ENCODE results near the gene HSPA4.
"Not testable (repeated sequence)": the region's sequence is repeated elsewhere in the genome, so short reads cannot be mapped to it uniquely, and the experiment has no call there.

Gene HSPA4

GRCh38 chr5:133051542-133052316 lies at the start of gene HSPA4:
Gene HSPA4, plus strand, starts transcription at chr5:133052013. Its CDS starts 238 bp downstream, at chr5:133052251.
- DNase-seq = peak; percentile 88 to 95

- DNase-seq = no peak
These were observed 45.2 kb upstream of the HSPA4 start for GRCh38 chr5:133006653-133007052.

GRCh38 chr5:133008455-133008854 lies 43.4 kb upstream of the HSPA4 start:
- not testable (repeated sequence) for DNase-seq

- no peak for DNase-seq
These were observed 36.3 kb upstream of the HSPA4 start for GRCh38 chr5:133015466-133015865.

GRCh38 chr5:133017964-133018363 lies 33.8 kb upstream of the HSPA4 start:
- no peak for DNase-seq

GRCh38 chr5:133019471-133019870 lies 32.3 kb upstream of the HSPA4 start:
- DNase-seq = not testable (repeated sequence)

GRCh38 chr5:133025804-133026663 lies 25.8 kb upstream of the HSPA4 start, which contains the start of gene ZCCHC10:
Gene ZCCHC10, minus strand, starts transcription at chr5:133026549. Its CDS starts 12 bp downstream, at chr5:133026537.
- DNase-seq = peak; percentile 78 to 83

- no peak for DNase-seq
These were observed 25.1 kb upstream of the HSPA4 start for GRCh38 chr5:133026664-133027153.

- DNase-seq = no peak
These were observed 22.4 kb upstream of the HSPA4 start for GRCh38 chr5:133029416-133029815.

GRCh38 chr5:133030343-133031005 lies 21.3 kb upstream of the HSPA4 start:
- DNase-seq = no peak

- DNase-seq = no peak
These were observed 18.7 kb upstream of the HSPA4 start for GRCh38 chr5:133032852-133033742.

- no peak for DNase-seq
These were observed 17.7 kb upstream of the HSPA4 start for GRCh38 chr5:133034064-133034463.

GRCh38 chr5:133035224-133035623 lies 16.6 kb upstream of the HSPA4 start:
- no peak for DNase-seq

GRCh38 chr5:133036677-133037076 lies 15.1 kb upstream of the HSPA4 start:
- DNase-seq = not testable (repeated sequence)

- no peak for DNase-seq
These were observed 10.5 kb upstream of the HSPA4 start for GRCh38 chr5:133041157-133041784.

- no peak for DNase-seq
These were observed 9.9 kb upstream of the HSPA4 start for GRCh38 chr5:133041910-133042309.

GRCh38 chr5:133046560-133046959 lies 5.3 kb upstream of the HSPA4 start:
- not testable (repeated sequence) for DNase-seq

GRCh38 chr5:133047404-133047803 lies 4.4 kb upstream of the HSPA4 start:
- no peak for DNase-seq

GRCh38 chr5:133048993-133049725 lies 2.7 kb upstream of the HSPA4 start:
- no peak for DNase-seq

GRCh38 chr5:133049726-133050048 lies 2.1 kb upstream of the HSPA4 start:
- DNase-seq = no peak

GRCh38 chr5:133050521-133050920 lies 1.3 kb upstream of the HSPA4 start:
- DNase-seq = no peak
